Activated CD4-positive, alpha-beta T cell treated with anti-CD3 and anti-CD28 coated beads, Interleukin-10, Interleukin-2, amounts not matched to agents 100 ng/mL and 50 ng/mL, durations not matched to agents 16 hours and 8 hours (primary cell): ENCODE measurements around the gene C2orf81.
A peak's percentile ranks its signal among the peaks of the same experiment; 100 is the strongest.

ENCODE experiments used
- DNase-seq: peaks from one replicate; pipeline ENCODE4 v3.0.0-alpha.2; 2020

Gene C2orf81

DNA sequence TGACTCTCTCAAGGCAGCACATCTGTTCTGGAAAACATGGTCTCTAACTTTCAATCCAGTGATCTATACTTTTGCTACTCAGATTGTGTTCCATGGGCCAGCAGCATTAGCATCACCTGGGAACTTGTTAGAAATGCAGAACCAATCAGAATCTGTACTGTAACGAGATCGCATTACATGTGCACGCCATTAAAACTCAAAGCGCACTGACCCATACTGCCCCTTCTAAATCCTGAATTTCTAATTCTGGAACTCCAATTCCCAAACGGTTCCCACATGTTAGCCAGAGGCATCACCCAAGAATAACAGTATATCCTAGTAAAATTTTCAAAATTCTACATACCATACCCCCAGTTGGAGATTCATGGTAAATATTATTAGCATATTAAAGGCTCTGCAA, 30.8 kb downstream of the C2orf81 start:
- no peak for DNase-seq

DNA sequence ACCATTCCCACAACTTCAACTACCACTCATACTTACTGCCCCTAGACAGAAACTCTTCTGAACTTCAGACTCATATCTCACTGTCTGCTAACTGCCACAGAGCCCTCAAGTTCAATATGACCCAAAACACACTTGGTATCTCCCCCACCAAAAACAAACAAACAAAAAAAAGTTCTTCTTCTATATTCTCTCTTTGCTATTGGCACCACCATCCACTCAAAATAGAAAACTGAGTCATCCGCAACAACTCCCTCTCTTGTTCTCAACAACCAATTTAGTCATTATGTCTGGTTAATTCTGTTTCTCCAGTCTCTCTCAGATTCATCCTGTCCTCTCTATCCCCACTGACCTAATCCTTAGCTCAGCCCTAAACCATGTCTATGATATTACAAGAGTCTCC, 34.1 kb downstream of the C2orf81 start:
- peak; percentile 63 for DNase-seq

- no peak for DNase-seq
Observed at GRCh38 chr2:74385396-74385795, 36.0 kb downstream of the C2orf81 start.

GRCh38 chr2:74384051-74384450, 37.4 kb downstream of the C2orf81 start:
- no peak for DNase-seq

GRCh38 chr2:74383254-74383653, 38.2 kb downstream of the C2orf81 start:
- no peak for DNase-seq

DNA sequence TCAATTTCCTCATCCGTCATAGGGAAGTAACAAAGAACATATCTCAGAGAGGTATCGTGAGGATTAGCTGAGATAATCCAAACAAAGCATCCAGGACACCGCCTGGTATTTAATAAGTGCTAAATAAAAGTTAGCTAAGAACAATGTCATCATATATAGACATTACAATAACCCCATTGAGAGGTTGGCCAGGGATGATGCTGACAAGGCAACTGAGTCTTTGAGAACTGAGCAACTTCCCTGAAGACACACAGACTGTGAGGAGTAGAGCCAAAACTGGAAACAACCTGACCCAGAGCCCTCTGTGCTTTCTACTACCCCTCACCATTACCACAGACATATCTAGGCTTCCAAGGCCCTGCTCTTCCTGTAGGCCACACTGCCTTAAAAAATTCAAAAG, 39.7 kb downstream of the C2orf81 start:
- DNase-seq: no peak

- DNase-seq: peak; percentile 19
Observed at GRCh38 chr2:74379851-74380789, 41.3 kb downstream of the C2orf81 start, which contains the start of gene DCTN1. DCTN1 (minus strand) TSS chr2:74380311; CDS start chr2:74380037, 274 bp downstream.

DNA sequence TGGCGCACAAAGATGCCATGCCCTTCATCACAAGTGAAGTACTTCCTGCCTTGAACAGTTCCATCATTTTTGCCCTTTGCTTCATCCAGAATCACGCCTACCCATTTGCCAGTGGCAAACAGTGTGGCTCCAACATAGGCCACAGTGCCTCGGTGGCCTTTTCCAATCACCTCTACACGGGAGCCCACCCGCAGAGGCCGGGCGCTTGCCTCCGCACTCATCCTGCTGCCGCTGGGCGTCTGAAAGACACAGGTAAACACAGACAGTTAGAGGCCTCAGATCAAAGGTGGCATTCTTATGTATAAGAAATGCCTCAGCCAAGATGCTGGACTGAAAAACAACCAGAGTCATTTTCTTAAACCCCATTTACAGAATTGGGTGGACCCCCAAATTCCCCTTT, 43.4 kb downstream of the C2orf81 start:
- DNase-seq: no peak

- DNase-seq: no peak
Observed at GRCh38 chr2:74375838-74376237, 45.6 kb downstream of the C2orf81 start.

- no peak for DNase-seq
Observed at GRCh38 chr2:74374509-74375205, 46.8 kb downstream of the C2orf81 start.

DNA sequence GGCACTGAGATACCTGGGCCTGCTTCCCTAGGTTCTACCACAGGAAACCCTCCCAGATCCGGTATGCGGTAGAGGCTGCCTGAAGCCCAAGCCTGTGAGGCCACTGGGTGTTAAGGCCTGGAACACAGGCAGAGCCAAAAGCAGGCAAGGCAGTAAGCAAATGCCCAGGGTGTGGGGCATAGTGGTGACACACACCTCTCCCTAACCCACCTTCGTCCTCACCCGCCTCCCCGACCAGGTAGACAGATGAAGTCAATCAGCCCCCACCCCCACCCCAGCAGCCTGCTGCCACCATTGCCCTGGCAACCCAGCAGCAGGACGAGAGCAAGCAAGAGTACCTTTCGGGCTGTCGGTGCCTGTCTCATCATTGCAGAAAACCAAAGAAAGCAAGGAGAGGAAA, 47.4 kb downstream of the C2orf81 start:
- DNase-seq: no peak

GRCh38 chr2:74373221-74373676, 48.2 kb downstream of the C2orf81 start:
- no peak for DNase-seq

DNA sequence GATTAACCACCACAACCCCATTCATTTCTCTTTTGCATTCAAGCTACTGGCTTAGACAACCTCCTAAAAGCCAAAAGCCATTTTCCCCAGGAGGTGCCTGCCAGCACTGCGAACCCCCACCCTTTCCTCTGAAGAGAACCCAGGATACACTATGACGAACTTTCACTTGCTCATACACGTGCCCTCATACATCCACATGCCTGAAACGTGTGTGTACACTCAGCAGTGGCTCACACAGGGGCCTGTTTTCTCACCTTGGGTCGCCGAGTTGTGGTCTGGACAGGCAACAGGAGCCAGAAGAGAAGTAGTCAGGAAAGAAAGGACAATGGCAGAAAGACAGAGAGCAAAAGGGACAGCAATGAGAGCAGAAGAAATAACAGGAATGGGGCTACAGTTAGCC, 48.7 kb downstream of the C2orf81 start:
- no peak for DNase-seq

GRCh38 chr2:74371421-74371820, 50.0 kb downstream of the C2orf81 start:
- no peak for DNase-seq

- no peak for DNase-seq
Observed at GRCh38 chr2:74369976-74370375, 51.4 kb downstream of the C2orf81 start.

DNA sequence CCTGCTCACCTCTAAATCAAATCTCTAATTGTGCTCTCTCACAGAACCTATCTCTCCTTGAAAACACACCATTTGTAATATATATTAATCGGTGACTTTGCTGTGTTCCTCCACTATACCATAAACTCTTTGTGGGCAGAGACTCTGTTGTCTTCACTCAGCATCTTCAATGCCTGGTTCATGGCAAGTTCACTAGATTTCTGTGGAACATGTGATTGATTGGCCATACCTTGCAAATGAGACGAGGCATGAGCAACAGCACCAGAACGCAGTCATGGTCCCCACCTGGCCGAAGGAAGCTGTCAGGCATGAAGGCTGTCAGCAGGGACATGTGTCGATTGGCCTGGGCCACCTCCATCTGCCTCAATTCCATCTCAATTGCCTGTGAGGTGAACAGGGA, 52.9 kb downstream of the C2orf81 start:
- no peak for DNase-seq

DNA sequence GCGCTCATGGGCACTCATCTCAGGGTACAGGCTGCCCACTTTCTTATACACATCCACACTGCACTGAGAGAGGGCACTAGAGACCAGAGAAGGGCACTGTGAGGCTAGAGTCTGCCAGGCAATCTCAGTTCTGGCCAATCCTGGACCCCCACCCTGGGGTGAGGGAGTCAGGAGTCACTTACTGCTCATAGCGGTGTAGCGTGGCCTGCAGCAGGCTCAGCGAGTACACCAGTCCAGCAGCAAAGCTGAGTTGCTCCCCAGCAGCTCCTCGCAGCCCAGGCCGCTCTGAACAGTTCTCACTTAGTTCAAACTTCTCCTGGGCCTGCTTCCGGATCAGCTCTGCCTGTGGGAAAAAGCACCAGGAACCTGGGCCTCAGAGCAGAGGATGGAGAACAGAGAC, 53.6 kb downstream of the C2orf81 start:
- DNase-seq: no peak

DNA sequence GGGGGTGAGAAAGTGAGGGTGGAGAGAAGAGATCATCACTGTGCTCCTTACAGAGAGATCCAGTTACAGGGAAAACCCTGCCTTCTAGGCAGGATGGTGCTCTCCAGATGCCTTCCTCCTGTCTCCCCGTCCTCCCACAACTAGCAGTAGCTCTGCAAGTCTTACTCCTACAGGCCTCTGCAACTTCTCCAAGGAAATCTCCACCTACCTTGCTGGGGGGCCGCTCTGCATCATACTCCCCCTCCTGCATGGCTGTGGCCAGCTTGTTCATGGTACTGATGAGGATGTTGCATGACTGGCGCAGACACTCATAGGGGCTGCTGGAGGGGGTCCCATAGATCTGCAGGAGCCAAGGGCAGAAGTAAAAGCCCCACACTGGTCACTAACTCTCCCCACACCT, 55.4 kb downstream of the C2orf81 start:
- no peak for DNase-seq

GRCh38 chr2:74364533-74365505, 56.6 kb downstream of the C2orf81 start:
- DNase-seq: no peak
